IPS-15b (cell line): ENCODE measurements around the gene CCNY.

Experiments used
- H3K27me3 ChIP-seq: one replicate; pipeline ENCODE4 v1.6.1; 2013; ENCODE audit warnings: low read length; ENCODE audit not compliant: control insufficient read depth, insufficient read depth
- H3K36me3 ChIP-seq: one replicate; pipeline ENCODE4 v1.6.1; 2013; ENCODE audit warnings: low read length; ENCODE audit not compliant: control insufficient read depth, insufficient read depth
- H3K4me1 ChIP-seq: one replicate; pipeline ENCODE4 v1.6.1; 2013; ENCODE audit warnings: mild to moderate bottlenecking, low read length; ENCODE audit not compliant: control insufficient read depth, insufficient read depth
- H3K4me3 ChIP-seq: one replicate; pipeline ENCODE4 v1.5.1; 2013; ENCODE audit warnings: low read depth, low read length
- H3K9ac ChIP-seq: one replicate; pipeline ENCODE4 v1.6.1; 2013; ENCODE audit warnings: low read depth, mild to moderate bottlenecking, low read length
- H3K9me3 ChIP-seq: one replicate; pipeline ENCODE4 v1.6.1; 2013; ENCODE audit warnings: mild to moderate bottlenecking, low read length; ENCODE audit not compliant: control insufficient read depth, insufficient read depth

Gene CCNY

DNA sequence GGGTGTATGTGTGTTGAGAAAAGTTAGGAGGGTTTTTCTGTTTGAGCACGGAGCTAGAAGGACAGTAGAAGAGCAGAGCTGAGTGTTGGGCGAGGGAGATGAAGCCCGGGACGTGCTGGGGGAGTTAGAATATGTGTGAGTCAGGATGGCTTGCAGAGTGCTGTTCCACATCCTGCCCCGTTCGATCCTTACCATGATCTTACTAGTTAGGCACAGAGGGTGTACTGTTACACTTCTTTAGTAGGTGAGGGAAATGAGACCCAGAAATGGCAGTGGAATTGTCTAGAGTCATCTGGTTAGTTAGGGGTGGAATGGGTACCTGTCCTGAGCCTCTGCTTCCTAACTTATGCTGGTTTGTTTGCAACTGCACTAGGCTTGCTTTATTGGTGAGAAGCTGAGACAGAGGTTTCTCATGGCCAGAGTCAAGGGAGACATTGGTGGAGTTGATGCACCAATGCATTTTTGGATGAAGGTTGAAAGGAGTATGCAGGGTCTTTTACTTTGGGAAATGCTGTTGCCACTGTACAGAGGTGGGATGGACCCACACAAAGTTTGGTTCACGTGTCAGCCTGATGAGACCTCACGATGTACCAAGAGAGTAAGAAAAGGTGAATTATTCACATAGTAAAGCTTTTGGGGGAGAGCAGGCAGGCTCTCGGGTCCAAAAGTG is 42.4 kb downstream of the CCNY start:
- Histone ChIP-seq H3K4me1 (peaks cover 8% of the 10 kb centered on the region), H3K27me3 (no peaks in the 10 kb centered on the region), H3K9ac (no peak overlapping the region), H3K9me3 (no peaks in the 10 kb centered on the region), H3K4me3 (no peak overlapping the region), H3K36me3 (no peaks in the 10 kb centered on the region)

DNA sequence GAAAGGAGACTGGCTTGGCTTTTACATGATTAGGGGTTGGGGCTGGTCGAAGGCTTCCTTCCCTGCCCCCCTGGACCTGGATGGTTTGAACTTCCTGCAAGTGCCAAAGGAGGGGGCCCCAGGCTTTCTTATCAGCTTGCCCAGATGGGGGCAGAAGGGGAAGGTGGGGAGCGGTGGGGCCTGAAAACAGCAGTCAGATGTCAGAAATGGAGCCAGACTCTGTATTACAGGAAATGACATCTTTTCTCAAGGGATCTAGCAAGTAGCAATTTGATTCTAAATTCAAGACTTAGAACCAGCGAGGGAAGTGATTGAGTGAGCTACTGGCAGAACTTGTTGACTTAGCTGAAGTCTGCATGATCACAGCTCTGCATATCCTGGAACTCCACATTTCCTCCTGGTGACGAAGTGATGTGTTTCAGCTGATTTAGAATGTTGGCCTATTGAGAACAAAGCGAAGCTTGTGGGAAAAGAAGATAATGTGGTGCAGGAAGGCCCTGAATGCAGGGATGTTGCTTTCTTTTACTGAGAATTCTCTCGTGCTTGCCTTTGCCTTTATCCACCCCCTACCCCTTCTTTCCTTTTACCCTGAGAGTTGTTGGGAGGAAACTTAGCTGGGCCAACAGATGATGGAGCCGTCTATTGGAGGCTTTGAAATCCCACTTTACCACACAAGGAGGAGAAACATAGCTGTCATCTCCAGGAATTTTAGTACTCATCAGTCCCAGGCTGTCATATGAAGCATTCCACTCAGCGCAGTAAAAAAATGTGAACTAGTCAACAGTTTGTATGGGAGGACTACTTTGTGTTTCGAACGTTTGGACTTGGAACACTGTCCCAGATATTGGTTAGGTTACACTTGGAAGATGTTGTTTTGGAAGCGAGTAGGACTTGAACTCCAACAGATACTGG is 43.2 kb downstream of the CCNY start:
- Histone ChIP-seq H3K27me3 (no peaks in the 10 kb centered on the region), H3K36me3 (no peaks in the 10 kb centered on the region), H3K4me1 (peaks cover 8% of the 10 kb centered on the region), H3K9me3 (no peaks in the 10 kb centered on the region), H3K9ac (peak overlapping the region; percentile 17), H3K4me3 (no peak overlapping the region)

DNA sequence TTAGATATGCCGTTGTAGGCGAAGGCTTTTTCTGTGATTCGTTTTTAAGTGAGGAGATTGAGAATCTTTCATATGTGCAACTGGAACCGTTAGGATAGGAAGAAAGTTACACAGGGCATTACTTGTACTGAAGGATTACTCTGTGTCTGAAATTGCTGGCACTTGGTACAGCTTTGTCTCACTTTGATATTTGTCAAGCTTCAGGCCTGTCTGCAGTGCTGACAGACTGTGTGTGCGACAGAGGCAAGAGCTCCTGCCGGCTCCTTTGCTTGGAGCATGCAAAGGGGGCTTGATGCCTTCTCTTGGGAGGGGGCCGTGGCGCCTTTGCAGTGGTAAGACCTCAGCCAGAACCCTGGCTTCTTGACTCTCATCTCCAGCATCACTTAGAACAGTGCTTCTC is 45.8 kb downstream of the CCNY start:
- Histone ChIP-seq H3K4me1 (peaks cover 12% of the 10 kb centered on the region), H3K27me3 (no peaks in the 10 kb centered on the region), H3K36me3 (no peaks in the 10 kb centered on the region), H3K4me3 (no peak overlapping the region), H3K9ac (no peak overlapping the region), H3K9me3 (no peaks in the 10 kb centered on the region)

DNA sequence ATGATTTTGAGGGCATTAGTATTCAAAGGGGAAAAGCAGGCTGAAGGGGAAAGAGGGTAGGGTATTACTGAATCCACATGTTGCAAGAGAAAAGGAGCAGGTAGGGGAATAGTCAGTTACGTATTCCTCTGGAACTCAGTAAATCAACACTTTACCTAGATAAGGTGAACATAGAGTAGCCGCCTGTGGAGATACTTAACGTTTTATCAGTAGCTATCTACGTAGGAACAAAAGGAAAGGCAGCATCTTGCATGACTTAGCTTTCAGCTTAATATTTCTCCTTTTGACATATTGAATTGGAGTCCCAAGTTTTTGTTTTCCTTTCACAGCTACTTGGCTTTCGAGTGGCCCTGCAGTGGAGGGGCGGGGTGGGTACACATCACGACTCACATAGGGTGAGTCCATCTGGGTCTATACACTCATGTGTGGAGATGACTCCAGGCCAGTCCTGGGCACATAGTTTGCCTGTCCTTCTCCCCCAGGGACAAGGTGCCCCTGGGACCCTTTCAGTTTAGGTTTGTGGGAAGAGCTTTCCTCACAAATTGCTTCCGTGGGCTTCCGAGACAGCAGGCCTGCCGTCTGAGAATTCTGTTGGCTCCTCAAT is 48.1 kb downstream of the CCNY start:
- no peak overlapping the region for H3K4me3 ChIP-seq
- peaks cover 9% of the 10 kb centered on the region for H3K4me1 ChIP-seq
- no peak overlapping the region for H3K9ac ChIP-seq
- H3K9me3 ChIP-seq, result no peaks in the 10 kb centered on the region
- H3K36me3 ChIP-seq, result no peaks in the 10 kb centered on the region
- H3K27me3 ChIP-seq, result no peaks in the 10 kb centered on the region

DNA sequence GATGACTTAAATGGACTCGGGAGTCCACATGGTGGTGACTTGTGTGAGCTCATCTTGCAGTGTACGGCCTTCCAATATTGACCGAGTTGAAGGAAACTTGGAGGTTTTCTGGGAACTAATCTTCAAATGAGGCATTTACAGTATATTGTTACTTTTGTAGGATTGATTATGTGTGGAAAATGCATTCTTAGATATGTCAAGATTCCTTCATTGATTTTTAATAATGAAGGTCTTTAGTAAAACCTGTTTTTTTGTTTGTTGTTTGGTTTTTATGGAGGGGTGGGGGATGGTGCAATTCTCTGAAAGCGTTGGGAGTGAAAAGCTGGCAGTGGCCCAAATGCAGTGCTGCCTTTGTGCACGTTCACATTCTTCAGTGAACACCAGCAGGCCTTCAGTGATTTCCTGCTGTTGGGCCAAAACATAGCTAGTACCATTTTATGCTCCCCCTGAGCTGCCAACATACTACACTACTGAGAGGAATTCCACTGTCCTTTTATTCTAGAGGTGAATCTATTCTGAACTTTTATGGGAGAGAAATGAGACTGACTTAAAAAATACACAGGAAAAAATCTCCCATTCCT is 50.4 kb downstream of the CCNY start:
- Histone ChIP-seq H3K4me1 (peaks cover 4% of the 10 kb centered on the region), H3K9ac (no peak overlapping the region), H3K4me3 (no peak overlapping the region), H3K27me3 (no peaks in the 10 kb centered on the region), H3K9me3 (peaks cover 3% of the 10 kb centered on the region), H3K36me3 (no peaks in the 10 kb centered on the region)

DNA sequence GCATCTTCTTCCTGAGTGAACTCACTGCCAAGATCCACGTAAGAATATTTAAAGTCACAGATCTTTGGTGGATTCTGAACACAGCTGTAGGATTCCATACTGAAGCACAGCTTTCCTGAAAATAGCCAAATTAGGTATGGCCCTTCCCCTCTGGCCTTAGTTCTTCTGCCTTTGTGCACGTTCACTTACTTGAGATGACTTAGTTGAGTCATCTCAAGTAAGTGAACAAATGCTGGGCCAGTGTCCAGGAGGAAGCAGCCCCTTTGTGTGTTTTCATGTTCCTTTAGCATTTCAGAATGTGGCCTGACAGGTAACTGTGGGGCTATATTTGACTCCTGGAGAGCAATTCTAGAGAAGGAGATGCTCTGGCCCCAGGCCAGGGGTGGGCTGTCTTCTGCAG is 51.5 kb downstream of the CCNY start:
- Histone ChIP-seq H3K4me1 (peaks cover 6% of the 10 kb centered on the region), H3K9ac (no peak overlapping the region), H3K9me3 (peaks cover 3% of the 10 kb centered on the region), H3K36me3 (no peaks in the 10 kb centered on the region), H3K4me3 (no peak overlapping the region), H3K27me3 (no peaks in the 10 kb centered on the region)

DNA sequence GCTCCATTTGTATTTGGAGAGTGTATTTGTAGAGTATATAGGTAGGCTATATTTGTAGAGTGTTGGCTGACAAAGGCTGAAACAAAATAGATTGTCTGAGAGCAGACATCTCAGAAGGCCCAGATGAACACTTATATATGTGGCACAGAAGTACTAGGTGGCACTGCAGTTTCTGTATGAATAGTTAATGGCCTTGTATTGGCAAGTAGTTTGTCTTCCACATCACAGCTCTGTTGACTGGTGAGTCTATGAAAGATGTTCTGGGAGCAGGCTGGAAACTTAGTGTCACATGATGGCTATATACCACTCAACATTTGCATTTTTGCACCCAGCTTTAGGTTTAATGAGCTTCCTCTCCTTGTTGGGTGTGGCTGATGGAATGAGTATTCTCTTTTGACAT is 51.9 kb downstream of the CCNY start:
- Histone ChIP-seq H3K9ac (no peak overlapping the region), H3K4me3 (no peak overlapping the region), H3K9me3 (peaks cover 3% of the 10 kb centered on the region), H3K36me3 (no peaks in the 10 kb centered on the region), H3K4me1 (peaks cover 10% of the 10 kb centered on the region), H3K27me3 (no peaks in the 10 kb centered on the region)

DNA sequence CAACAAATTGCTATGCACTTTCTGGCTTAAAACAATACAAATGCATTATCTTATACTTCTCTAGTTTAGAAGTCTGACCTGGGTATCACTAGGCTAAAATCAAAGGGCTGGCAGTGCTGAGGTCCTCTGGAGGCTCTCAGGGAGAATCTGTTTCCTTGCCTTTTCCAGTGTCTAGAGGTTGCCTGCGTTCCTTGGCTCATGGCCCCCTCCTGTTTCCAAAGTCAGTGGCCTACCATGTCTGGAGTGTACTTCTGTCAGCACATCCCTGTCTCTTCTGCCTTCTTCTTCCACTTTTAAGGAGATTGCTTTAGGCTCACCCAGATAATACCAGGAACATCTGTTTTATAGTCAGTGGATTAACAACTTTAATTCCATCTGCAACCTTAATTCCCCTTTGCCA is 52.4 kb downstream of the CCNY start:
- H3K9ac ChIP-seq, result no peak overlapping the region
- no peaks in the 10 kb centered on the region for H3K36me3 ChIP-seq
- peaks cover 3% of the 10 kb centered on the region for H3K9me3 ChIP-seq
- H3K4me3 ChIP-seq, result no peak overlapping the region
- H3K27me3 ChIP-seq, result no peaks in the 10 kb centered on the region
- peaks cover 15% of the 10 kb centered on the region for H3K4me1 ChIP-seq

DNA sequence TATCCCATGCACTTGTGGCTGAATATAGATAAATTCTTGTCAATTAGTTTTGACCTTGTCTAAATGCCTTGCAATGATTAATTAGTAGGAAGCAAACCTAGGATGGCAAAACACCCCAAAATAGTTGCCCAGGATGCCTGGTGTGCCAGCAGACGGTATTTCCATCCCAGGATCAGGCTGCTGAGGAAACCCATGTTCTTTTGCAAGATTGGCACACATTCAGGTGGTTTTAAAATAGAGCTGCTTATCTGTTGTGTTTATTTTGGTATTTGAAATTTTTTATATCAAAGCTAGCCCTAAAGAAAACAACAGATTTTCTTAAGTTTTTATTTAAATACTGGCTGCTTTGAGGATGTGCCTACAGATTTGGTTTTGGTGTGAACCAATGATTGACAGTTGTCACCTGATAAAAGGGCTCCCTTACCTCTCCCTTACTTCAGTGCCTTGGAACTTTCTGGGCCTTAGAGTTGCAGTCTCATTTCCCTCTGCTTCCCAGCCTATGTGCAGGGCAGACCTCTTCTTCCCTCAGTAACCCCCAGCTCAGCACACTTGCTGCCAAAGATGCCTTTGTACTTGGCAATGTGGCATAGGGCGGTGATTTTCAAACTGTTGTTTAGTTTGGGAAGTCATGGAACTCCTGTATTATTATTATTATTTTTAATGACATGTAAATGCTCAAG is 54.0 kb downstream of the CCNY start:
- H3K9me3 ChIP-seq, result peaks cover 3% of the 10 kb centered on the region

DNA sequence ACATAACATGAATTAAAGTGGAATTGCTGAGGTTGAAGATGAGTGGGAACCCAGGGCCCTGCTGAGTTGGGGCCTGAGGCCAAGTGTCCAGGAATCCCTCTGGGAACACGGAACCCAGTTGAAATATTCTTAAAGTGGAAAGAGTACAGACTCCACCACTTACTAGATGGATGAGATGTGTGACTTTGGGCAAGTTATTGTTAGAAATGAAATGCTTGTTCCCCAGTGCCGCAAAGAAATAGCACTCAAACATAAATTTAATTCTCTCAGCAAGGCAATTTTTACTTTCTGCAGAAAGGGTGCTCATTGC is 54.5 kb downstream of the CCNY start:
- no peaks in the 10 kb centered on the region for H3K36me3 ChIP-seq
- peaks cover 3% of the 10 kb centered on the region for H3K9me3 ChIP-seq
- no peak overlapping the region for H3K9ac ChIP-seq
- H3K4me1 ChIP-seq, result peaks cover 28% of the 10 kb centered on the region
- no peaks in the 10 kb centered on the region for H3K27me3 ChIP-seq
- no peak overlapping the region for H3K4me3 ChIP-seq

More for the DNA sequence above, 54.0 kb downstream of the CCNY start:
- Histone ChIP-seq H3K27me3 (no peaks in the 10 kb centered on the region), H3K36me3 (no peaks in the 10 kb centered on the region), H3K4me3 (no peak overlapping the region), H3K9ac (no peak overlapping the region), H3K4me1 (peaks cover 28% of the 10 kb centered on the region)

DNA sequence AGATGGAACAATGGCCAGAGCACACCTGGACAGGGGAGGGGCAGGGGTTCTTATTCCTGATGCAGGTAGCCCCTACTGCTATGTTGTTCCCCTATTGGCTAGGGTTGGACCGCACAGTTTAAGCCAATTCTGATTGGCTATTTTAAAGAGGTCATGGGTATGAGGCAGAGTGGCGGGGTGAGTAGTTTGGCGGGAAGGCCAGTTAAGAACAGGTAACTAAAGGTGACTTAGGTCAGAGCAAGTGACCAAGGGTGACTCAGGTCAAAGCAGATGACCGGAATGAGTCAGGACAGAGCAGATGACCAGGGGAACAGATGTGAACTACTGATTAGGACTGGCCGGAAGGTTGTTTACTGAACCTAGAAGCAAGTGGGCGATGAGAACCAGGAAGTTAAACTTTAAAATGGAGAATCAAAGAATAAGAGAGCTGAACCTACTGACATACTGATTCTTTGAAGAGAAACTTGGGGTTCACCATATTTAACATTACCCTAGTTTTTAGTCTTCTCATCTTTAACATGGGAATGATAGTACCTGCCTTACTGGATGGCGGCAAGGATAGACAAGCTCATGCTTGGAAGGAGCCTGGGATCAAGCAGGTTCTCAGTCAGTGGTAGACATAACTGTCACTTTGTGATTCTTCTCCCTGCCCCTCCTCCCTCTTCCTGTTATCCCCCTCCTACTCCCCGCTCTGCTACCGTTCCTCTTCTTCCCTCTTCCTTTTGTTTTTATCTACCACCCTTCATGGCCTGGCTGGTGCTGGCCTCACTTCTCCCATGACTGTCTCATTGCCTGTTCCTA is 55.0 kb downstream of the CCNY start:
- H3K27me3 ChIP-seq, result no peaks in the 10 kb centered on the region
- peaks cover 30% of the 10 kb centered on the region for H3K4me1 ChIP-seq
- H3K9ac ChIP-seq, result no peak overlapping the region
- peaks cover 3% of the 10 kb centered on the region for H3K9me3 ChIP-seq
- no peak overlapping the region for H3K4me3 ChIP-seq
- H3K36me3 ChIP-seq, result no peaks in the 10 kb centered on the region
